Stomach (tissue), 4 donors: ENCODE data around the gene SLC25A51.

Experiments
- CTCF ChIP-seq, 7 experiments: fragments of 450-650 bp in 4 of 7; fragments of 200-600 bp in 3 of 7; sonication (generic) in 3 of 7; IDR thresholded peaks; one replicate each; pipeline ENCODE4 v1.5.1; 2016 to 2019; ENCODE audit warnings: antibody characterized with exemption in 7 of 7, control low read depth in 2 of 7, mild to moderate bottlenecking in 1 of 7
- EP300 ChIP-seq: sonication (generic); formaldehyde crosslinking; IDR thresholded peaks from one replicate; pipeline ENCODE4 v1.6.1; 2017; ENCODE audit warnings: antibody characterized with exemption
- POLR2A ChIP-seq, 4 donors: fragments of 450-650 bp; IDR thresholded peaks; one replicate each; pipeline ENCODE4 v1.6.1; 2016; ENCODE audit warnings: antibody characterized with exemption in 4 of 4, control low read depth in 2 of 4, mild to moderate bottlenecking in 1 of 4, moderate library complexity in 1 of 4
- POLR2AphosphoS5 ChIP-seq, 3 donors: sonication (generic); formaldehyde crosslinking; IDR thresholded peaks; one replicate each; pipeline ENCODE4 v1.6.1; 2016; ENCODE audit warnings: antibody characterized with exemption in 3 of 3

- TF ChIP-seq CTCF (IDR thresholded peaks at IDR 0.05) (no peak), POLR2AphosphoS5 (IDR thresholded peaks at IDR 0.05) (no peak), POLR2A (IDR thresholded peaks at IDR 0.05) (no peak), EP300 (no peak)
Measured at GRCh38 chr9:37889536-37889935, 14.4 kb downstream of the SLC25A51 start.
